Measurements from ENCODE around the gene NAALADL2.

The NAALADL2 gene

DNA sequence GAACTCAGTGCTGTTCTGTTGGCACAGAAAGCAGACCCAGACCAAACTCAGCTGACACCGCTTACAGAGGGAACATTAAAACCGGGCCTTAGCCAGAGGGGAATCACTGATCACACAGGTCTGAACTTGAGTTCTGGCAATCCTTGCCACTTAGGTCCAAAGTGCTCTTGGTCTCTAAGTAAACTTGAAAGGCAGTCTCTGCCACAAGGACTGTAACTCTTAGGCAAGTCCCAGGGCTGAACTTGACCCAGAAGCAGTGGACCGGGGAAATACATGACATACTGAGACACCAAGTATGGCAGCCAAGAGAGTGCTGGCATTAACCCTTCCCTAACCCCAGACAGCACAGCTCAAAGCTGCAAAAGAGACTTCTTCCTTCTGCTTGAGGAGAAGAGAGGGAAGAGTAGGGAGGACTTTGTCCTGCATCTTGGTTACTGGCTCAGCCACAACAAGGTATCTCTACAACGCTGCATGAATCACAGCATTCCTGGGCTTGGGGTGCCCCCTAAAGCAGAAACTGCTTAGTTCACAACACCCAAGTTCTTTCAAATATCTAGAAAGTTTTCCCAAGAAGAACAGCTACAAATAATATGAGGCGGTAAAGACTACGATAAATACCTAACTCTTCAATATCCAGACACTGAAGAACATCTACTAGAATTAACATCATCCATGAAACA is 32.5 kb downstream of the NAALADL2 start:
- DNase-seq: no peak

DNA sequence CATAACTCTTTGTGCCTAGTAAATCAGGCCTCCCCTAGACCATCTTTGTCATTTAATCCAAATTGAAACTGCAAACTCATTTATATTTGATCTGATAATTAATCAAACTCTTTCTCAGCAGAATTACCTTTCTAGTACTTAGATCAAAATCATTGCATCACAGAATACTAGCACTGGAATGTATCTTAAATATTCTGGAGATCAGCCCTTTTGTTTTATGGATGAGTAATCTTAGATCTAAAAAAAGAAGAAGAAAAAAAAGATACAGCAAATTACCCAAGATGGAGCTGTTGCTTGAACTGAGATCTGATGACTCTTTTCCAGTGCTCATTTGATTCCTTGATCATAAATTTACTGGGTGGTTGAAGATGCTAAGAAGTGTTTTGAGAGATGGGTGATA is 47.9 kb downstream of the NAALADL2 start:
- no peak for DNase-seq

DNA sequence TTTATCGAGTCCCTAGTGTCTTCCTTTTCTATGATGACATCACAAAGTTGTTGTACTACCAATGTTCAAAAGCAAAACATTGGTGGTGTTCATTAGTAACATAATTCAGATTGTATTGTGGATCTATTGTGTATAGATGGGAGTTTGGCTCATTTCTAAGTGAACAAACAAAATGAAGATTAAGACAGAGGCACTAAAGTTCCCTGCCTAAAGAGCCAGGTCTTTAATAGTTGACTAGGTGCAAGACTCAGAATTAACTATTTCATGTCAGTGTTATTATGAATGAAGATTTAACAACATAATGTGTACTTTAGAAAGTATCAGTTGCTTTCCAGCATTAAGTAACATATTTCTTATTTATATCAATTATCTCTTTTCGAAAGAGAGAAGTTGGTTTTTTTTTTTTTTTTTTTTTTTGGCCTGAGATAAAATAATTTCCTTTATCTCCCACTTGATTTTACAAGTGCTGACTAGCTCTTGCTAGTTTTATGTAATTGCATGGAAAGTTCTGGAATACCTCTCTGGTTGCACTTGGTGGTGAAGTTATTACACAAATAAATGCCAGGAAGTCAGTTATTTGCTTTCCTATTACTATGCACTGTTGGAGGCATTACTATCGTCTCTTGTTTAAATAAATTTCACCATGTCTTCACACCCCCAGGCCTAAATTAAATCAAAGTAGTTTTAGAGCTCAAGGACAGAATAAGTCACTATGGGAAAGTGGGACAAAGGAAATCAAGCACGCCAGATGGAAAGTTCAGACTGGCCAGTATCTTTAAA is 48.7 kb downstream of the NAALADL2 start:
- no peak for DNase-seq

DNA sequence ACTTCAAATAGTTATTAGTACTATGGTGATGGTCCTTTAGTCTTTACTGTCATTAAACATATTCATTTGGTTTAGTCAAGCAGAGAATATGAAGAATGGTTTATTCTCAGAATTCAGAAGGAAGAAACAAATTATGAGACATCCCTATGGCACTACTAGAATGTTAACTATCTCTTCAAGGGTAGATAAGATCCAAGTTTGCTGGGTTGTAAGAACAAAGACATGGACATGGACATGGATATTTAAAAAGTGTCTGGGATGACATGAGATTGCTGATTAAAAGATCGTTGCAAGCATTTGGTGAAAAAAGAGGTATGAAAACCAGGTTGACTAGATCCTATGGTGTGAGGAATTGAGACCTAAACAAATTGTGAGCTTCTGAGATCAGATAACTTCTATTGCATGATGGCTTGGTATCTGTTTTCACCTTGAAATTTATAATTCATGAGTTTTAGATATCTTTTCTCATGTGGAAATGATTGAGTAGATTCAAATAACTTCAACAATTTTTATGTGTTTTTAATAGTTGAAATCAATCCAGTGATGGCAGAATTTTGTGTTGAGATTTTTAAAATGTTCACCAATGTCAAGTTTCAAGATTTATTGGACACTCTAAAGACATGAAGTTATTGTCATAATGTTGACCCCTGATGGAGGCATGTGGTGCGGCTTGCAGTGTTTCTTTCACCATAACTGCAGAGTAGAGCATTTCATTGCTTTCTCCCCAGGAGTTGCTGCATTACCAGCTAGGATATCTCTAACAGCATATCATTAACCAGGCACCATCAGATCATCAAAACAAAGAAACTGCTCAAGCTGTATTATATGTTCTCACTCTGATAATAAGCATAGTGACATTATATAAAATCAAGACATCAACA is 72.6 kb downstream of the NAALADL2 start:
- no peak for DNase-seq

DNA sequence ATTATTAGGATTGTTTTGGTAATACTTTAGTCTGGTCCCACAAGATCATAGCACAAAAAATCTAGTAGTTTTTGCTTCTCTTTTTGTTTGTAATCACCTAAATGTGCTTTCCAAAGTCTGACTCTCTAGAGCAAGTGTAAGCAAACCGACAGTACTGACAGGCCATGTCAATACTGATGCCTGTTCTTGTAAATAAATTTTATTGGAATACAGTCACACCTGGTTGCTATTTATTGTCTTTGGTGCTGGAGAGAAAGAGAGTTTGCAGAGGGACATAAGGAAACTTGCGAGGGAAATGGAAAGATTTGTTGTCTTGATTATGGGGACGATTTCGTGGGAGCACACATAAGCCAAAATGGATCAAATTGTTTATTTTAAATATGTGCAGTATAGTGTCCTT is 77.5 kb downstream of the NAALADL2 start:
- DNase-seq: no peak

DNA sequence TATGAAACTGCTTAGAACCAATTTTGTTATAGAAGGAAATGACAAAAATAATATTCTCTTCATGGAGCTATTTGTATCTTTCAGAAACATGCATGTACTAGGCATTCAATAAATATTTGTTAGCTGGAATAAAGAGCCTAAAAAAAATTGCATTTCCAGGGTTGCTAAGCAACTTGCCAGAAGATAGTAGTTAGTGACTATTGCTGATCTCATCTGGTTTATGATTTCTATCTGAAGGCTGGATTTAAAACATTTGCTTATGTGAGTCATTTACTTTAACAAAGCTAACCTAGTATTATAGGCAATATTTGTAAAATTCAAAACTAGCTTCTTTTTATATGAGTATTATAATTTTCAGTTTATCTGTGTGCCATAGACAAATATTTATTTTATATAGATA is 78.3 kb downstream of the NAALADL2 start:
- no peak for DNase-seq

DNA sequence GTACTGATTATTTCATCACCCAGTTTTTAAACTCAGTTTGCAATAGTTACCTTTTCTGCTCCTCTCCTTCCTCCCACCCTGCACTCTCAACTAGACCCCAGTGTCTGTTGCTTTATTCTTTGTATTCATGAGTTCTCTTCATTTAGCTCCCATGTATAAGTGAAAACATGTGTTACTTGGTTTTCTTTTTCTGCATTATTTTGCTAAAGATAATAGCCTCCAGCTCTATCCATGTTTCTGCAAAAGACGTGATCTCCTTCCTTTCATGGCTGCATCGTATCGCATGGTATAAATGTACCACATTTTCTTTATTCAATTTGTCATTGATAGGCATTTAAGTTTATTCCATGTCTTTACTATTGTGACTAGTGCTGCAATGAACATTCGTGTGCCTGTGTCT is 79.0 kb downstream of the NAALADL2 start:
- no peak for DNase-seq

DNA sequence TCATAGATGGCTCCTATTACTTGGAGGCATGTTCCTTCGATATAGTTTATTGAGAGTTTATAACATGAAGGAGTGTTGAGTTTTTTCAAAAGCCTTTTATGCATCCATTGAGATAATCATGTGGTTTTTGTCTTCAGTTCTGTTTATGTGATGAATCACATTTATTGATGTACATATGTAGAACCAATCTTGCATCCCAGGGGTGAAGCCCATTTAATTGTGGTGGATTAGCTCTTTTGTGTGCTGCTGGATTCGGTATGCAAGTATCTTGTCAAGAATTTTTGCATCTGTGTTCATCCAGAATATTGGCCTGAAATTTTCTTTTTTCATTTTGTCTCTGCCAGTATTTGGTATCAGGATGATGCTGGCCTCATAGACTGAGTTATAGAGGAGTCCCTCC is 81.0 kb downstream of the NAALADL2 start:
- no peak for DNase-seq

DNA sequence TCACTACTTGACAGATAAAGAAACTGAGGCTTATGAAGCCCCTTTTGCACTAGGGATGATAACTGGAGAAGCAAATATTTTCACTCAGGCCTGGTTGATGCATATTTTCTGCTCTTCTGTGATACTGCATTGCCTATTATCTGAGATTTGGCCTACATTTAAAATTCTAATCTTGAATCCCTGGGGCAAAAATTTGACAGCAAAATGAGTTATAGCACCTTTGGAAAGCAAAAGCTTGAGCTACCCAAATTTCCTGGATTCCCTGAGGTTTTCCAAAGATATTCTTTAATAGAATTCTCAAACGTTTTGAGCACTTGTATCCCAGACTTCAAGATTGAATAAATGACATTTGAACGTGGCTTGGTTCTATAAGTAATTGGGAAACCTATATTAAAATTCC is 86.1 kb downstream of the NAALADL2 start:
- DNase-seq: no peak

DNA sequence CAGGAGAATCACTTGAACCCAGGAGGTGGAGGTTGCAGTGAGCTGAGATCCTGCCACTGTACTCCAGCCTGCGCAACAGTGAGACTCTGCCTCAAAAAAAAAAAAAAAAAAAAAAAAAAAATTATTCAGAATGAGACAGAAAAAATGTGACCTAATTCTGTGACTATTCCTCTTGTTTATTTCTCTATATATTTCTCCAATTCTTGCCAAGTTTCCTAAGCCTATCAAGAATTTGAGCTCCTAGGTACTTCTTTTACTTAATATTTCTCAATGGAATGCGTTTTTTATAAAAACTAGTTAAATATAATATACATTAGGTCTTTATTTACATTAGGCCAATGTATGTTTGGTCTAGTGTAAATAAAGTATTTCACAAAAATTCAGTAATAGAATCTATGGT is 86.8 kb downstream of the NAALADL2 start:
- no peak for DNase-seq

DNA sequence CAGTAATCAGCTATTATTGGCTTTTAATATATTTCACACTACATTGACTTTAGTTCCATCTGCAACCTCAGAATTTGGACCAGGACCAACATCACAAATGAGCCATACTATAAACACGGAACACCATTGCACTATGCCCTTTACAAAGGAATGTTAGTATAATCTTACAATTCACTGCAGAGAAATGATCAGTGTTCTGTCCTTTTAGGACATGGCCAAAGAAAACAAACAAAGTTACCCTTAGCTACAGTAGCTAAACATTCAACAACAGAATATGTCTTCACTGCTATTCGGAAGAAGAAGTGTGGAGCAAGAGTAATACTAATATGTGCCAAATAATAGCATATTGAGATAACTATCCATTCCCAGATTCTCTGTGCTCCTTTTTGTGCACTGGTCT is 90.4 kb downstream of the NAALADL2 start:
- DNase-seq: no peak

DNA sequence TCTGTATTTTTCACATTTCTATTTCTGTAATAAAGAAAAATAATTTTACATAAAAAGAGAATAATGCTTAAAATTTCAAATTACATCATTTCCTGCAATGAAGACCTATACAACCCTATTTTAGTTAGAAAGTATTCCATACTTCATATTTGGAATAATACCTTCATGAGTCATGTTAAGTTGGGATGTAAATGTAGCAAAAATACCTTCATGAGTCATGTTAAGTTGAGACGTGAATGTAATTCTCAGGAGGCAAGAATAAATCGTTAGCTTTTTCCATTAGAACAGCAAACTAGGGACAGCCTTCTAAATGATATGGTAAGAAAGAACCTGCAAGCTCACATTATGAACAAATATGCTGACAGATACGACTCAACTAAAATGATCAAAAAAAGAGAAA is 91.9 kb downstream of the NAALADL2 start:
- no peak for DNase-seq

DNA sequence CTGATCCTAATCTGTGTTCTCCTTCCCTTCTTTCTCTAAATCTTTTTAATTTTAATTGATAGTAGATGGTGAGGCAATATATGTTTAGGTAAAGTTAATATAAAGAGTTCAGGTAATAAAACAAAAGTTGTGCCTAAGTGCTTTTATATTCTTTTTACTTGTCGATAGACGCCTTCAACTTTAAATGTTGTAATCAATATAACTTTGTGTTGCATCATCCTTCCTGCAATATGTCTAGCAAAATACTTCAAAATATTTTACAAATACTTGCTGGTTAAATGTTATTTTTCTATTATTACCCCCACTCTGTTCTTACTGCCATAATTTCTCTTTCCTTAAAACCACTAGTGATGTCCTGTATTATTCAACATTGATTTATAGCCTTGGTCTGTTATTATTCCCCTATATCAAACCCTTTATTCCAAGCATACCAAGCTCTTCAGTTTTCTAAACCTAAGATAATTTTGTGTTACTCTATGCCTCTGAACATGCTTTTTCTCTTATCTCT is 92.4 kb downstream of the NAALADL2 start:
- no peak for DNase-seq

DNA sequence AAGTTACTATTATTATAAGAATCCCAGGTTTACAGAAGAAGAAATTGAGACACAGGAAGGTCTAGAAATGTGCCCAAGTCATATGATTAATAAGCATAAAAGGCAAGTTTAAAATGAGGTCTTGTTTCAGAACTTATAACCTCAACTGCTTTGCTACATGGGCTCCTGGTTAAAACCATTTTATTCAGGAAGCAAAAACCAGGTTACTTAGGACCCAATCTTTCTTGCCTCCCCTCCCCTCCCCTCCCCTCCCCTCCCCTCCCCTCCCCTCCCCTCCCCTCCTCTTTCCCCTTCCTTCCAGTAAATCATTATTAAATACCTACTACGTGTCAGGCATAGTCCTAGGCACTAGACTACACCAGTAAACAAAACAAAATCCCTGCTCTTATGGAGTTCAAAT is 93.9 kb downstream of the NAALADL2 start:
- DNase-seq: no peak

DNA sequence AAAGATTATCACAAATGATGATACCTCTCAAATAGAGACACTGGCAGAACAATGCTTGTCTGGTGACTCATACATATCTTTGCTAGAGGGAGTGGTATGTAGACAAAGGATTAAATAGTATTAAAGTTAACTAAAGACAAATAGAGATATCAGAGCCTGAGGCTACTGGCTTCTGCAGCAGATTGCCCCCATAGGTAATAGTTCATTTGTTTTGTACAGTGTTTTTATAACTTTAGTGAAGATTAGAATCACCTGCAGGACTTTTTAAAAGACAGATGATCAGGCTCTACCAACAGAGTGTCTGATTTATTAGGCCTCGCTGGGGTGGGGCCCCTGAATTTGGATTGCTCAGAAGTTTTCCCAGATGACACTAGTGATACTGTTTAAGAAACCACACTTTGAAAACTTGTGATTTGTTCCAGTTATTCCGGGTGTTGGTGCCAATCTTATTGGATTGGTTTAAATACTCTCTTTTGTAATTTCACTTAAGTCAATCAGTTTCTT is 96.4 kb downstream of the NAALADL2 start:
- no peak for DNase-seq

DNA sequence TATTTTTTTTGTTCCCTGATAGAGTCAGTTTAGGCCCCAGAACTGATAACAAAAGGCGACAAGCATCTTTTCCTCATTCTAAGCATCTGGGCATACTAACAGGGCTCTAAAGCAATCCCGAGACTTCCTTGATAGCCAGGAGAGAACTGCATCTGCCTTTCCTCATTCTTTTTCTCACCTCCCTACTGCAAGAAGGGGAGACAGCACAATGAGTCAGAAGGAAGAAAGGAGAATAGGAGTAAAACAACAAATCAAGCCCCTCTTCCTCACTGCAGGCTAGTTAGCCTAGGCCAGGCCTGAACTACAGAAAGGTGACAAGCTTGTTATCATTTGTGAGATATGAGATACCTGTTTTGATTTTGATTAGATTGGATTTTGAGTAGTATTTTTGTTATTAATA is 97.9 kb downstream of the NAALADL2 start:
- no peak for DNase-seq

DNA sequence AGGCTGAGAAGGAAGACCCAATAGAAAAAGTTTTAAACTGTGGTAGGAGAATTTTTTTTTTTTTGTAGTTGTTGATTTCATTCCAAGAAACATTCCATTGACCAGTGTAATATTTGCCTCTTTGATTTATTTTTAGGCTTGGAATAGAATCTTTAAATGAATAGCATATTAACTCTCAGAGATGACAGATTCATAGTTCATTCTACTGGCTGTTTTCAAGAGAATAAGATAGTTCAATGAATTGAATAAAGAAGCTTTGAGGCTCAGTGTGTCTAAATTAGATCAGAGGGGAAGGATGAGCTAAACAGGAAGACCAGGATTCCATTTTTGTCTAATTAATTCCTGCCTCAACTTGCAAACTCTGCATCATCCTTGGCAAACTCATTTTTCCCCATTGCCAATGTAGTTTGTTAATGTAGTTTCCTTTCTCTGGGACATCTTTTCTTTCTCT is 98.4 kb downstream of the NAALADL2 start:
- no peak for DNase-seq

DNA sequence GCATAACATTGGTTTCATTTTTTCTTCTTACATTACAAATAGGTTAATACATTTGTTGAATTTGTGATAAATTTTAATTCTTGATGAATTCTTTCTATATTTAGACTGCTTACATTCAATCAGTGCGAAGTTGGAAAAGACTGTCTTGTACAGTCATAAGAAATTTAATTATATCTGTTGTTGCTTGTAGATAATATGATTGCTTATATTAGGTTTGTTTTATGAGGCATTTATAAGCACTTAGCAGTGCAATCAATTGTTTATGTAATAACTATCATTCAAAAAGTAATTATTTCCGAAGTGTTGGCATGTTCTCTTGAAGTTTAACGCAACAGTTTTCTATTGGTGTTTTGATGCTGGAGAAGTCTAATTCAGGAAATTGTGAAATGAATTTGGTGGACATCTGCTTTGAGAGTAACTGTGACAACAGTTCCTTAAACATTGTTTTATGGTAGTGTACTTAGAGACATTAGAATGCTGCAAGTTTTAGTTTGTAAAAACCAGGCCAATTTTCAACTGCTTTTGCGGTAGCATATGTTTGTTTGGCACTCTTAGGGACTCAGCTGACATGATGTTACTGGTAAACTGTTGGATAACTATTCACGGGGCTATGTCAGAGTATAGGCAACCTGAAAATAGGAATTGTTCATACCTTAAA is 99.7 kb downstream of the NAALADL2 start:
- DNase-seq: no peak

DNA sequence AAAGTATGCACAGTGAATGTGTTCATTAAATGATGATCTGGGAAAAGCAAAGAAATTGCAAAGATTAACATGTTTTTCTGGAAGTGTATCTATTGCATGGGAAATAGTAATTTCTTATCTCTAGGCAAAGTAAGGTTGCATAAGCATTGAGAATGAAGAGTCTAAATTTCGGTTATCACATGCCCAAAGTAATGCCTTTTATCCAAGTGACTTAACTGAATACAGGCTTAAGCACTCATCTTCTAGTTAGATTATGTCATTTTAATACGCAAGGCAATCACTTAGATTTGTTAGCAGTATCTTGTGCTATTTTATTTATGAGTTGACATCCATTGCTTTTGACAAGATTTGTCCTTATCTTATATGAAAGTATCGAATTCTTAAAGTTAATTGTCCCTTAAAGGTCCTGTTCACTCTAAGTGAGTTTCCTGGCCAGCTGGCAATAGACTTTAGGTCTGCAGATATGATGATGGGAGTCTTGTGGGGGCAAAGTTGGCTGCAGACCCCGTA is 100.5 kb downstream of the NAALADL2 start:
- no peak for DNase-seq

DNA sequence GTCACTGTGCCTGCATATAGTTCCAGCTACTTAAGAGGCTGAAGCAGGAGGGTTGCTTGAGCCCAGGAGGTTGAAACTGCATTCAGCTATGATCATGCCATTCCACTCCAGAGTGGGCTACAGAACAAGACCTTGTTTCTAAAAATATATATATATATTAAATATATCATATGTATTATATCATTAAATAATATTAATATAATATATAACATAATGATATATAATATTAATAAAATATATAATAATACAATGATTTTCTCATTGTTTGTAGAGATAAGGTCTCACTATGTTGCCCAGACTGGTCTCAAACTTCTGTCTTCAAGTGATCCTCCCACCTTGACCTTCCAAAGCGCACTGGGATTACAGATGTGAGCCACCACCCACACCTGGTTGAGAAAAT is 101.8 kb downstream of the NAALADL2 start:
- no peak for DNase-seq

DNA sequence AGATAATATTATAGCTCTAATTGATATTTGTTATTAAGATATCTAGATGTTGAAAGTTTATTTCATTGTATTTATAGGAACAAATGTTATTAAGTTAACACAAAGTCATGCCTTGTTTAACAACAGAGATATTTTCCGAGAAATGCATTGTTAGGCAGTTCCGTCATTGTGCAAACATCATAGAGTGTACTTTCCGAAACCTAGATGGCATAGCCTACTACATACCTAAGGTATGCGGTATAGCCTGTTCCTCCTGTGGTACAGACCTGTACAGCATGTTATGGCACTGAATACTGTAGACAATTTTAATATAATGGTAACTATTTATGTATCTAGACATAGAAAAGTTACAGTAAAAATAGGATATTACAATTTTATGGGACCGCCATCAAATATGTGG is 114.3 kb downstream of the NAALADL2 start:
- DNase-seq: no peak

DNA sequence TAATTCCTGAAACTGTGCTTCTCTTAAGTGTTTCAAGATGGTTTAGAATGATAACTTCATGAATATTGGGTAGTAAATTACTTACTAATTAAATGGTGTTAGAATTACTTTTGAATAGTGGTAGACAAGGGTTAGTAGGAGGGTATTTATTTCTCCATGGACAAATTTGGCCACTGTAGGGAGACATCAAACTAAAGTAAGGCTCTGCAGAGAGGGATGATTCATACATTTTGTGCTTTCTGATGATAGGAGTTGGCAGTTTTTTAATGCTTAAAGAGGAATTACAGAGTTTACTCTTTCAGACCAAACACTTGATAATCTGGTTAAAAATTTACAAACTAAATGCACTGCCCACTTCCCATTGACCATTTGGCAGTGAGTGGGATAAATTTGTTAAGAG is 127.6 kb downstream of the NAALADL2 start:
- DNase-seq: no peak

Data from left hindlimb (tissue), 1 donor.